Vagina (tissue), 2 donors: Measurements from ENCODE around the gene RESP18.

Experiments used
- POLR2A ChIP-seq, 2 donors: fragments of 450-650 bp; IDR thresholded peaks; one replicate each; pipeline ENCODE4 v1.6.1; 2017; ENCODE audit warnings: antibody characterized with exemption in 2 of 2, mild to moderate bottlenecking in 2 of 2, moderate library complexity in 2 of 2
- POLR2AphosphoS5 ChIP-seq, 2 donors: sonication (generic); formaldehyde crosslinking; IDR thresholded peaks; one replicate each; pipeline ENCODE4 v1.9.0; 2017; ENCODE audit warnings: antibody characterized with exemption in 2 of 2, mild to moderate bottlenecking in 2 of 2, low read depth in 1 of 2; ENCODE audit not compliant: insufficient read depth in 1 of 2
- TF ChIP-seq, protein P1 (sequence below), 3 experiments: fragments of 450-650 bp in 2 of 3; fragments of 200-600 bp in 1 of 3; sonication (generic) in 1 of 3; IDR thresholded peaks; one replicate each; pipeline ENCODE4 v1.5.1; 2017 to 2019; ENCODE audit warnings: antibody characterized with exemption in 3 of 3, mild to moderate bottlenecking in 2 of 3, moderate library complexity in 2 of 3

DNA sequence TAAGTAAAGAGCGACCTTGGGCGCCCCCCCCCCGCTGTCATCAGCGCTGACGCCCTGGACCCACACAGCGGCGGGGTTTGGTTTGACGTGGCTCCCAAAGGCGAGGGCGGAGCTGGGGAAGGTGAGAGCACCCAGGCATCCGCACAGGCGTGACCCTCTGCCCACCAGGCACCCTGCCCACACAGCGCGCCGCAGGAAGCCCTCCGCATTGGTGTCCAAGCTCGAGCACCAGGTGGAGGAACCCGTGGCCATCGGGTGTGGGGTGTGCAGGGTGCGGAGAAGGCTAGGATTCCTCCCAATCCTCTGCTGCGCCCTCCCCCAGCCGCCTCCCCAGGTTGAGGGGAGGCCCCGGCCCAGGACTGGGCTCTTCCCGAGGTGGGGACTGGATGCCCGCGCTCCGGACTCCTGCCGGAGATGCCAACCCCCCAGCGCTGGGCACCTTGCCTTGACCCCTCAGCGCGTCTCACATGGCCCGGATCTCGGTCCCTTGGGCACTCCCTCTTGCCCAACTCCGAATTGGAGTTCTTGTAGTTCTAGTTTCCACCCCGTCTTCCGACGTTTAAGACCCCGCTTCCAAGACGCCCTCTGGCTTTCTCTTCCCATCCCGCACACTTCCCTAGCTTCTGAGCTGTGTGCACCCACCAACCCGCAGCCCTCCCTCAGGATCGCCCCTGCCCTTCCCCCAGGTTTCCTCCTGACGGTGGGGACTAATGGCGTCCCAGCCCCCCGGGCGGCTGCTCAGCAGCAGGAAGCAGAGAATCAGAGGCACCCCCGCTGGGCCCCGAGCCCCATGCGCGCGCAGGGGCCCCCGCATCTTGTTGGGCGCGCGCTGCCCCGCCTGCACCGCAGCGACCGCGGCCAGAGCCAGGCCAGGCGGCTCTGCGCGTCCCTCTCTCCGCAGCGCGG is 25.9 kb upstream of the RESP18 start:
- TF ChIP-seq POLR2A (IDR thresholded peaks at IDR 0.05), result no peak
- TF ChIP-seq, protein P1, sequence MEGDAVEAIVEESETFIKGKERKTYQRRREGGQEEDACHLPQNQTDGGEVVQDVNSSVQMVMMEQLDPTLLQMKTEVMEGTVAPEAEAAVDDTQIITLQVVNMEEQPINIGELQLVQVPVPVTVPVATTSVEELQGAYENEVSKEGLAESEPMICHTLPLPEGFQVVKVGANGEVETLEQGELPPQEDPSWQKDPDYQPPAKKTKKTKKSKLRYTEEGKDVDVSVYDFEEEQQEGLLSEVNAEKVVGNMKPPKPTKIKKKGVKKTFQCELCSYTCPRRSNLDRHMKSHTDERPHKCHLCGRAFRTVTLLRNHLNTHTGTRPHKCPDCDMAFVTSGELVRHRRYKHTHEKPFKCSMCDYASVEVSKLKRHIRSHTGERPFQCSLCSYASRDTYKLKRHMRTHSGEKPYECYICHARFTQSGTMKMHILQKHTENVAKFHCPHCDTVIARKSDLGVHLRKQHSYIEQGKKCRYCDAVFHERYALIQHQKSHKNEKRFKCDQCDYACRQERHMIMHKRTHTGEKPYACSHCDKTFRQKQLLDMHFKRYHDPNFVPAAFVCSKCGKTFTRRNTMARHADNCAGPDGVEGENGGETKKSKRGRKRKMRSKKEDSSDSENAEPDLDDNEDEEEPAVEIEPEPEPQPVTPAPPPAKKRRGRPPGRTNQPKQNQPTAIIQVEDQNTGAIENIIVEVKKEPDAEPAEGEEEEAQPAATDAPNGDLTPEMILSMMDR (IDR thresholded peaks at IDR 0.05), result no peak
- no peak for TF ChIP-seq POLR2AphosphoS5 (IDR thresholded peaks at IDR 0.05; ENCODE audit: insufficient read depth in 1 of 2, low read depth in 1 of 2)
